Measurements from ENCODE around the gene HADHA. TPM values are rescaled to one million over a fixed set of nuclear protein-coding genes. Genes with fewer than 3 reads are reported as not detected.
A peak's percentile ranks its signal among the peaks of the same experiment; 100 is the strongest.

Gene HADHA
- total and polyA plus RNA-seq, 4 experiments from 2014 or later, result 89.1 to 126 (median 107) TPM

GRCh38 chr2:26214759-26215158 is 29.7 kb downstream of the HADHA start:
- POLR2A ChIA-PET (ENCODE audit: partially characterized antibody), result no interaction called here
- intact Hi-C loops (cut with micrococcal nuclease), result no loop called here
- no peak for DNase-seq
- H3K4me3 ChIP-seq (ENCODE audit: low read length in 2 of 2), result no peak overlapping the region
- H3K27ac Mint-ChIP-seq, result peak overlapping the region in 2 of 7 donors; percentile 15 to 41
- H3K27me3 Mint-ChIP-seq, result no peaks in the 10 kb centered on the region
- no peaks in the 10 kb centered on the region for H3K4me1 ChIP-seq (ENCODE audit: insufficient read depth, low read length)
- CTCF ChIA-PET (ENCODE audit: partially characterized antibody), result no interaction called here
- H3K9me3 Mint-ChIP-seq, result peaks cover 0 to 2% (median 0%) of the 10 kb centered on the region in 8 donors
- peaks cover 48% of the 10 kb centered on the region for H3K36me3 ChIP-seq (ENCODE audit: insufficient read depth, low read length)
- H3K27ac ChIP-seq (ENCODE audit: low read depth, low read length), result no peak overlapping the region
- no peak overlapping the region for H3K4me3 Mint-ChIP-seq
- H3K27me3 ChIP-seq (ENCODE audit: insufficient read depth, low read length), result no peaks in the 10 kb centered on the region
- H3K36me3 Mint-ChIP-seq, result peaks cover 61 to 70% of the 10 kb centered on the region in 2 donors
- no peaks in the 10 kb centered on the region for H3K9me3 ChIP-seq (ENCODE audit: control insufficient read depth in 1 of 2, low read length in 2 of 2)
- no peaks in the 10 kb centered on the region for H3K4me1 Mint-ChIP-seq

DNA sequence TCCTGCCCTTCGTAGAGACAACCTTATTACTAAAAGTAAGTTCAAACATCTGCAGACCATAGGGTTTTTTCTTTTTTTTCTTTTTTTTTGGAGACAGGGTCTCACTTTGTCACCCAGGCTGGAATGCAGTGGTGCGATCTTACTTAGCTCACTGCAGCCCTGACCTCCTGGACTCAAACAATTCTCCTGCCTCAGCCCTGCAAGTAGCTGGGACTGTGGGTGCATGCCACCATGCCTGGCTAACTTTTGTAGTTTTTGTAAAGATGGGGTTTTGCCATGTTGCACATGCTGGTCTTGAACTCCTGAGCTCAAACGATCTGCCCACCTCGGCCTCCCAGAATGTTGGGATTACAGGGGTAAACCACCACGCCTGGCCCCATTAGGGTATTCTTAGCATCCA is 32.4 kb downstream of the HADHA start:
- peaks cover 67% of the 10 kb centered on the region for H3K36me3 ChIP-seq (ENCODE audit: insufficient read depth, low read length)
- ChIA-PET POLR2A (ENCODE audit: partially characterized antibody) (no interaction called here), CTCF (ENCODE audit: partially characterized antibody) (interaction anchor here (1.0 kb wide), 1 partner anchor 124 kb away, joined by 3 read pairs; no protein-coding TSS in a partner anchor)
- H3K9me3 ChIP-seq (ENCODE audit: control insufficient read depth in 1 of 2, low read length in 2 of 2), result no peaks in the 10 kb centered on the region
- H3K4me3 Mint-ChIP-seq, result no peak overlapping the region
- no peaks in the 10 kb centered on the region for H3K9me3 Mint-ChIP-seq
- H3K27me3 ChIP-seq (ENCODE audit: insufficient read depth, low read length), result no peaks in the 10 kb centered on the region
- intact Hi-C loops (cut with micrococcal nuclease), result no loop called here
- DNase-seq, result no peak
- no peak overlapping the region for H3K27ac ChIP-seq (ENCODE audit: low read depth, low read length)
- H3K36me3 Mint-ChIP-seq, result peaks cover 62 to 86% of the 10 kb centered on the region in 2 donors
- H3K4me1 ChIP-seq (ENCODE audit: insufficient read depth, low read length), result no peaks in the 10 kb centered on the region
- no peak overlapping the region for H3K27ac Mint-ChIP-seq
- no peak overlapping the region for H3K4me3 ChIP-seq (ENCODE audit: low read length in 2 of 2)
- no peaks in the 10 kb centered on the region for H3K27me3 Mint-ChIP-seq
- no peaks in the 10 kb centered on the region for H3K4me1 Mint-ChIP-seq

GRCh38 chr2:26203906-26204305 is 40.5 kb downstream of the HADHA start:
- Mint-ChIP-seq H3K27me3 (no peaks in the 10 kb centered on the region), H3K36me3 (peaks cover 51 to 80% of the 10 kb centered on the region in 2 donors), H3K9me3 (no peaks in the 10 kb centered on the region), H3K4me3 (no peak overlapping the region), H3K4me1 (no peaks in the 10 kb centered on the region), H3K27ac (peak overlapping the region in 3 of 7 donors; percentile 32 to 62 (median 37))
- no peak overlapping the region for H3K27ac ChIP-seq (ENCODE audit: low read depth, low read length)
- peaks cover 51% of the 10 kb centered on the region for H3K36me3 ChIP-seq (ENCODE audit: insufficient read depth, low read length)
- no peaks in the 10 kb centered on the region for H3K27me3 ChIP-seq (ENCODE audit: insufficient read depth, low read length)
- intact Hi-C loops (cut with micrococcal nuclease), result no loop called here
- no peaks in the 10 kb centered on the region for H3K4me1 ChIP-seq (ENCODE audit: insufficient read depth, low read length)
- ChIA-PET POLR2A (ENCODE audit: partially characterized antibody) (no interaction called here), CTCF (ENCODE audit: partially characterized antibody) (no interaction called here)
- H3K4me3 ChIP-seq (ENCODE audit: low read length in 2 of 2), result no peak overlapping the region
- no peak for DNase-seq
- no peaks in the 10 kb centered on the region for H3K9me3 ChIP-seq (ENCODE audit: control insufficient read depth in 1 of 2, low read length in 2 of 2)

DNA sequence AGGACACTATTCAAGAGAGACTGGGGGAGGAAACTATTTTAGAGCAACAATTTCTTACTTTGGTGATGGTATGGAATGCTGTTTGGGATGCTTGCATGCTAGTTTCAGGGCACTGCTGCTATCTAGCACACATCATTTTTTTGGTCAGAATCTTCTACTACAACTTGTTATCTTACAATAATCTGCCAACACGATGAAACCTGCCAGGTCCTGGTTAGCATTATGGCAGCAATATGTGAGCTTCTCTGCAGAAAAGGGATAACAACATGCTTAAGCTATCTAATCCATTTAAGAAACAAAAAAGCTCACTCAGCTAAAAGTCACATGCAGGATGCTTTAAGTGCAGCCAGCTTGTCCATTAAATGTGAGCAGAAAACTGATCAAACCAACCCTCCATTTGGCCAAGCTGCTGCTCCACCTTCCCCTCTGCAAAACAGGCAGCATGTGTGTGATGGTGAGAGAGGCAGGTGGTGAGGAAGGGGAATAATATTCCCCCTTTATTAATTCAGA is 41.4 kb downstream of the HADHA start:
- intact Hi-C loops (cut with micrococcal nuclease), result no loop called here
- peaks cover 49% of the 10 kb centered on the region for H3K36me3 ChIP-seq (ENCODE audit: insufficient read depth, low read length)
- no peaks in the 10 kb centered on the region for H3K9me3 Mint-ChIP-seq
- H3K4me3 ChIP-seq (ENCODE audit: low read length in 2 of 2), result no peak overlapping the region
- peaks cover 51 to 79% of the 10 kb centered on the region in 2 donors for H3K36me3 Mint-ChIP-seq
- H3K27me3 Mint-ChIP-seq, result no peaks in the 10 kb centered on the region
- H3K4me1 ChIP-seq (ENCODE audit: insufficient read depth, low read length), result no peaks in the 10 kb centered on the region
- H3K27ac ChIP-seq (ENCODE audit: low read depth, low read length), result no peak overlapping the region
- no peak overlapping the region for H3K4me3 Mint-ChIP-seq
- no peaks in the 10 kb centered on the region for H3K9me3 ChIP-seq (ENCODE audit: control insufficient read depth in 1 of 2, low read length in 2 of 2)
- CTCF ChIA-PET (ENCODE audit: partially characterized antibody), result no interaction called here
- peak overlapping the region in 1 of 7 donors; percentile 32 for H3K27ac Mint-ChIP-seq
- POLR2A ChIA-PET (ENCODE audit: partially characterized antibody), result no interaction called here
- DNase-seq, result no peak
- no peaks in the 10 kb centered on the region for H3K4me1 Mint-ChIP-seq
- no peaks in the 10 kb centered on the region for H3K27me3 ChIP-seq (ENCODE audit: insufficient read depth, low read length)

DNA sequence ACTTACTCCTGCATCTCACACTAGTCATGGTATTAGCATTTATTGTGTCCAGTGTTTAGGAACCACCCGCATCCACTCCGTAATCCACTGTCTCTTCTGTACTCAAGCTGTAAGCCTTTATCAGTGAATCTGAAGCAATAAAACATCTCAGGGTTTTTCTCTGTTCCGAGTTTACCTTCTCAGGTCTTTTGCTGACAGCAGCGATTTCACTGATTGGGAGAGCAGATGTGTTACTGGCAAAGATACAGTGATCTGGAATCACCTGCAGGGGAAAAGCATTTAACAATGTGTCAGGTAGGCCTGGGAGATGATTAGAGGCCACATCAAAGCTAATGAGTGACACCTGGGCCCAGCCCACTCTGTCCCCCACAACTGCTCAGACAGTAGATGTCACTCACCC is 46.9 kb downstream of the HADHA start:
- peak overlapping the region in 3 of 7 donors; percentile 25 to 82 (median 81) for H3K27ac Mint-ChIP-seq
- Histone ChIP-seq H3K4me3 (ENCODE audit: low read length in 2 of 2) (no peak overlapping the region), H3K9me3 (ENCODE audit: control insufficient read depth in 1 of 2, low read length in 2 of 2) (no peaks in the 10 kb centered on the region), H3K27me3 (ENCODE audit: insufficient read depth, low read length) (no peaks in the 10 kb centered on the region), H3K4me1 (ENCODE audit: insufficient read depth, low read length) (no peaks in the 10 kb centered on the region), H3K27ac (ENCODE audit: low read depth, low read length) (no peak overlapping the region), H3K36me3 (ENCODE audit: insufficient read depth, low read length) (peaks cover 82% of the 10 kb centered on the region)
- no peak overlapping the region for H3K4me3 Mint-ChIP-seq
- no peaks in the 10 kb centered on the region for H3K27me3 Mint-ChIP-seq
- POLR2A ChIA-PET (ENCODE audit: partially characterized antibody), result no interaction called here
- H3K4me1 Mint-ChIP-seq, result no peaks in the 10 kb centered on the region
- H3K36me3 Mint-ChIP-seq, result peaks cover 52 to 86% of the 10 kb centered on the region in 2 donors
- CTCF ChIA-PET (ENCODE audit: partially characterized antibody), result interaction anchor here (0.7 kb wide), 1 partner anchor 9 kb away, joined by 3 read pairs; no protein-coding TSS in a partner anchor
- no peaks in the 10 kb centered on the region for H3K9me3 Mint-ChIP-seq
- intact Hi-C loops (cut with micrococcal nuclease), result no loop called here
- no peak for DNase-seq

- Histone ChIP-seq H3K36me3 (ENCODE audit: insufficient read depth, low read length) (peaks cover 76% of the 10 kb centered on the region), H3K27ac (ENCODE audit: low read depth, low read length) (no peak overlapping the region), H3K4me3 (ENCODE audit: low read length in 2 of 2) (no peak overlapping the region), H3K9me3 (ENCODE audit: control insufficient read depth in 1 of 2, low read length in 2 of 2) (no peaks in the 10 kb centered on the region), H3K27me3 (ENCODE audit: insufficient read depth, low read length) (no peaks in the 10 kb centered on the region), H3K4me1 (ENCODE audit: insufficient read depth, low read length) (no peaks in the 10 kb centered on the region)
- intact Hi-C loops (cut with micrococcal nuclease), result no loop called here
- peaks cover 48 to 85% of the 10 kb centered on the region in 2 donors for H3K36me3 Mint-ChIP-seq
- H3K27ac Mint-ChIP-seq, result peak overlapping the region in 5 of 7 donors; percentile 14 to 82 (median 30)
- ChIA-PET POLR2A (ENCODE audit: partially characterized antibody) (no interaction called here), CTCF (ENCODE audit: partially characterized antibody) (no interaction called here)
- H3K27me3 Mint-ChIP-seq, result no peaks in the 10 kb centered on the region
- DNase-seq, result no peak
- no peak overlapping the region for H3K4me3 Mint-ChIP-seq
- H3K4me1 Mint-ChIP-seq, result no peaks in the 10 kb centered on the region
- H3K9me3 Mint-ChIP-seq, result no peaks in the 10 kb centered on the region
These were observed 47.6 kb downstream of the HADHA start for GRCh38 chr2:26196683-26197418.

GRCh38 chr2:26195040-26195984 is 49.1 kb downstream of the HADHA start:
- intact Hi-C loops (cut with micrococcal nuclease), result no loop called here
- Histone ChIP-seq H3K4me3 (ENCODE audit: low read length in 2 of 2) (no peak overlapping the region), H3K4me1 (ENCODE audit: insufficient read depth, low read length) (no peaks in the 10 kb centered on the region), H3K27ac (ENCODE audit: low read depth, low read length) (no peak overlapping the region), H3K36me3 (ENCODE audit: insufficient read depth, low read length) (peaks cover 73% of the 10 kb centered on the region), H3K9me3 (ENCODE audit: control insufficient read depth in 1 of 2, low read length in 2 of 2) (no peaks in the 10 kb centered on the region), H3K27me3 (ENCODE audit: insufficient read depth, low read length) (no peaks in the 10 kb centered on the region)
- H3K27me3 Mint-ChIP-seq, result no peaks in the 10 kb centered on the region
- H3K4me1 Mint-ChIP-seq, result no peaks in the 10 kb centered on the region
- no peak for DNase-seq
- no peaks in the 10 kb centered on the region for H3K9me3 Mint-ChIP-seq
- H3K27ac Mint-ChIP-seq, result peak overlapping the region in 4 of 7 donors; percentile 15 to 58 (median 54)
- CTCF ChIA-PET (ENCODE audit: partially characterized antibody), result interaction anchor here (0.9 to 1.0 kb wide), 2 partner anchors 10 to 204 kb away, joined by 3 read pairs; no protein-coding TSS in a partner anchor
- H3K4me3 Mint-ChIP-seq, result no peak overlapping the region
- POLR2A ChIA-PET (ENCODE audit: partially characterized antibody), result interaction anchor here (0.6 kb wide), 1 partner anchor 766 kb away, joined by 4 read pairs; no protein-coding TSS in a partner anchor
- peaks cover 51 to 87% of the 10 kb centered on the region in 2 donors for H3K36me3 Mint-ChIP-seq

All from CD4-positive, alpha-beta memory T cell (primary cell).